OCI-M1 (cell line): Measurements from ENCODE around the gene LAMA2.

ENCODE experiments used
- DNase-seq: peaks from one replicate; lab custom pipeline; 2025; lab: John Stamatoyannopoulos, UW

The LAMA2 gene

DNA sequence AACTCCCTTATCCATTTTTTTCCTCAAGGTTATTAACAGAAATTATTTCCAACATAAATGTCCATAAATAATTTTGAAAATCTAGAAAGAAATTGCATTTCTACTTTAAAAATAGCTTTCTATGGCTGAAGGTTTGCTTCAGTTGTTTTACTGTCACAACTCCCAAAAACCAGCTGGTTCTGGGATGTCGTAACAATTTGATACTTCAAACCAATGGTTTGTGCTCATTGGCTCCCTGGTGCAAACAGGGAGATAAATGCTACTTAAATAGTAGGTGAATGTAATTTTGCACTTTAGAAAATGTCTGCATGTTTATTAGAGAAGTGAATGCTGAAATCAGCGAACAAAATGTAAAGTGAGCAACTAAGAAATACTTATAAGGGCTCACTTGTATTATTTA is 31.1 kb downstream of the LAMA2 start:
- no peak for DNase-seq

GRCh38 chr6:128918886-128919285 is 35.9 kb downstream of the LAMA2 start:
- no peak for DNase-seq

GRCh38 chr6:128919412-128920180 is 36.7 kb downstream of the LAMA2 start:
- DNase-seq, result no peak

DNA sequence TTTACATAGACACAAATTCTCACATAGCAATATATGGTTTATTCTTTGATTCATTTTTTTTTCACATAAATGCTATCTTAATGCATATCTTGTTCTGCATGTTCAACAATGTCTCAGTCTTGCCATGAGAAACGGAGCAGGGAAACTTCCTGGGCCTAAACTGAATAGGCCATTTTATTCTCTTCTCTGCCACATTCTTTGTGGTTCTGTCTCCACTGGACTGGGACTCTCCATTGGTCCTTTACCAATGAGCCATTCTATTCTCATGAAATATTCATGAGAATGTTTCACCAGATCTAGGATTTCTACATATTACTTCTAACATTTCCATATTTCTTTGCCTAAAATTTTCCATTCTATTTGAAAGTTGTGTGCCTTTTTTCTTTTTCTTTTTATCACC is 42.8 kb downstream of the LAMA2 start:
- no peak for DNase-seq

DNA sequence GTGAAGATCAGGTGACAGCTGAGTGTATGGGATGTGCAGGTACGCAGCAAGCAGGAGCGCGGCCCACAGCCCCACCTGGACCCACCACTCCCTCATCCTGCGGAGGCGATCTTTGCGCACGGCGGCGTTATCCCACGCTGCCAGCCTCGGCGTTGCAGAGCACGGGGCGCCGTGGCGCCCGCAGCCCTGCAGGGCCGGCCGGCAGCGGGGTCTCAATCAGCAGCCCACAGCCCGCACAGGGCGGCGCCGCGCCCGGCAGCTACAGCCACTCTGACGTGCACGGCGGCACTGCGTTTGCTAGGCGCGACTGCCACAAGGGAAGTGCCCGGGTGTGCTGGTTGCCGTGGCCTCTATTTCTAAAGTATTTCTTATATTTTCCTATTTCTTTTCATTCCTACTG is 46.9 kb downstream of the LAMA2 start:
- no peak for DNase-seq

DNA sequence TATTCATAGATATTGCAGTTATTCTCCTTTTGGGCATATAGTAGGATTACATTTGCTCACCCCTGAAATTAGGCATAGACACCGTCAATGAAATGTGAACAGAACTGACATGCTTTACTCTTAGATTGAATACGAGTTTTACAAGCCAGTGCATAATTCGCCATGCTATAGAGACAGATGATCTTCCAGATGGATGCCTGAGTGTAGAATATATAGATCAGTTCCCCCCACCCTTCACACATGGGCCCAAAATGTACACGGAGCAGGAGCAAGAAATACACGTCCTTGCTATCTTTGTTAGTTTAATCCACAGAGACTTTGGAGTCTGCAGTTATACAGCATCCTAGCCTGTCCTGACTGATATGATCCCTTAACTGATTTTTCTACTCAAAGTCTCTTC is 47.4 kb downstream of the LAMA2 start:
- DNase-seq, result no peak

DNA sequence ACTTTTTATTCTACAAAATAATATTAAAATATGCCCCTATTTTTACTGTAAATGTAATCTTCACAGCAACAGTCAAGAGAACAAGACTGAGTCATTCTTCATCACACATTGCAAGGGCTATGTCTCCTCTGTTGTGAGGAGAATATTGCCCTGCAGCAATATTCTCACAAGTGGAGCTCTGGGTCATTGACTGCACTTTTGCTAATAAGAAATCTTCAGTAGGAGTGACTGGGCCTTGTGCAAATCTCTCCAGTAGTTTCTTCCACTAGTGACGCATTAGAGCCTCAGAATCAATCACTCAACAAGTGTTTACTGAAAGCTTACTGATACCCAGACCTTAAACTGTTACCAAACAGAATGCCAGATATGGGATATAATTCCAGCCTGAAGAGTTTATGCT is 49.1 kb downstream of the LAMA2 start:
- DNase-seq, result no peak

GRCh38 chr6:128950864-128951263 is 67.9 kb downstream of the LAMA2 start:
- DNase-seq, result no peak

DNA sequence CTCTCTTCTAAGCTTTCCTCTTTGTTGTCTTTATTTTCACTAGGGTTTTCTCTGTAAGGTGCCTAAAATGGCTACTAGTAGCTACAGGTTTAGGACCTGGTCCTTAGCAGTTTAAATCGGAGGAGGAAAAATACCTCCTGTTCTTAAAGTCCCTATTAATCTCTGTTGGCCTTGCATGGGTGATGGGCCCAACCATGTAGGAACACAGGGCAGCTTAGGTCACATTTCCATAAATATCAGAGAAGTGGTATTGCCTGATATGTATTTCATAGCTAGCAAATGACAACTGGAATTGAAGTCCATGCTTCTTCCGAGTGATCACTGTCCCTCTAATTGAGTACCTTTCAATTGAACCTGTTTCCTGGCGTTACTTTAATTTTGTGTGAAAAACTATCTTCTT is 70.0 kb downstream of the LAMA2 start:
- DNase-seq, result no peak

DNA sequence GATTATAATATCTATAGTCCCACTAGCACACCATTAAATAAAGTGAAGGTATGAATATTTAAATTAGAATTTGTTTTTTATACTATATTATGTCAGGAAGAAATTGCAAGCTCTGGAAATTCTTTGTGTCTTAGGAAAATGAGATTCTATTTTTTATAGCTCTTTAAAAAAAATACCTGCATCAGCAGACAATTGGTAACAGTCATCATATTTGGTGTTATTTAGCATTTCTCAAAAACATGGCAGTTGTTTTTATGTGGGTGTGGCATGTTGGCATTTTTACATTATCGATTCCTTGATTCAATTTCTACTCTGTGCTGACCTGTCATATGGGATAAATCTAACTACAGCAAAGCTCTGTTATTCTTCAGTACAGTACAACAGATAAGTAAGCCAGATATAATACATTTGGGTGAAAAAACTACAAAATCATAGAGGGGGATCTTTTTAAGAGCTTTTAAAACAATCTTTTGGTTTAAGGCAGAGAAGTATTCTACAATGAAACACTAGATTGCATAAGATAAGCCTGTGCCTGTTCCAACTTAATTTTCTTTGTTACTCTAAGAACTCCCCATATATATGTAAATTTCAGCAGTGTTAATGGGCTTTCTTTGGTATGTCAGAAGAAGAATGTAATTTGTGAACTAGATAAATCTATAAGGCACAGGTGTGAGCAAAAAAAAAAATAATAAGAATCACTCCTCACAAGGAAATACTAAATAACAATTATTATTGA is 71.5 kb downstream of the LAMA2 start:
- DNase-seq, result no peak

- no peak for DNase-seq
Measured at GRCh38 chr6:128963561-128963960, 80.6 kb downstream of the LAMA2 start.

GRCh38 chr6:128964233-128964755 is 81.4 kb downstream of the LAMA2 start:
- DNase-seq, result no peak

DNA sequence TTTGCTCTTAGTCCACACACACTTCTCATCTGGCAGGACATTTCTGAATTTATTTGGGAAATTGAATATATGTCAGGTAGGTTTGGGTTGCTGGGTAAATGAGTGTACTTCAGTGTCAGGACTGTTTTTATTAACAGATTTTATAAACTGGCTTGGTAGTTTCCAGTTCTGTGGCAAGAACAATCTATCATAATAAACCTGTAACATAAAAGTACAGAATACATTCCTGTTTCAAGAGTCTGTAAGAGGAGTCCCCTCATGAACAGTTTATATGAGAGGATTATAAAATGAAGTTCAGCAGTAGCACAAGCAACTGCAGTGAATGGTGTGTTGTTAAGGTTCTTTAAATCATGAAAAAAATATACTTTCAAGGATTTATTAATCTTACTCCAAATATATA is 81.8 kb downstream of the LAMA2 start:
- no peak for DNase-seq

- no peak for DNase-seq
Measured at GRCh38 chr6:128966934-128967333, 84.0 kb downstream of the LAMA2 start.

DNA sequence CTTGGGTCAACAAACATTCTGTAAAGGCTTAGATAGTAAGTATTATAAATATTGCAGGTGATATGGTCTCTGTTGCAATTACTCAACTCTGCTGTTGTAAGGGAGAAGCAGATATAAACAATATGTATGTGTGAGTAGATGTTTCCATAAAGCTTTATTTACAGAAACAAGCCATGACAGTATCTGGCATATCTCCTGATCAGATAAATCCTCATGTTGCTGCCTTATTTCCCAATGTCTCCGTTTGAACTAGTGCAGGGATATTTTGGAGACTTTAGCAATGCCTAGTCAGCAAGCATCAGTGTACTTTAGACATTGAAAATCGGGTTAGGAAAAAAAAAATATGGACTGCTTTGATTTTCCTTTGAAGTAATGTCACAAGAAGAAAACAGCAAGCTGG is 96.1 kb downstream of the LAMA2 start:
- DNase-seq, result no peak

- no peak for DNase-seq
Measured at GRCh38 chr6:128981716-128982115, 98.8 kb downstream of the LAMA2 start.

GRCh38 chr6:128990360-128990759 is 107.4 kb downstream of the LAMA2 start:
- no peak for DNase-seq

DNA sequence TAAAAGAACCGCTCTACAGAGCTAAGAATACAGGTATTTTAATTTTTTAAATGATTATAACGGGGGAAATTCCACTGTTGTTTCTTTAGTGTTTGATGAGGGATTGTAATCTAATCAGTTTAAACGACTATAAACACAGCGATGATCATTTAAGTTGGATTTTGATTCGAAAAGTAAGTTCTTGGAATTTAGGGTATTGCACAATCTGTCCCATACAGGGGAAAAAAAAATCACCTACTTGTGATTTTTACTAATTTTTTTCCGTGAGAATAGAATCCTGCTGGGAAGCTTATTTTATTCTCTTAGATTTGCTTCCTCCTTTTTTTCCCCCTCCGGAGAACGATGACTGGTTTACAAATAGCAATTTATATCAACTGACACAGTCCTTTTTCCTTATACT is 108.0 kb downstream of the LAMA2 start:
- no peak for DNase-seq

DNA sequence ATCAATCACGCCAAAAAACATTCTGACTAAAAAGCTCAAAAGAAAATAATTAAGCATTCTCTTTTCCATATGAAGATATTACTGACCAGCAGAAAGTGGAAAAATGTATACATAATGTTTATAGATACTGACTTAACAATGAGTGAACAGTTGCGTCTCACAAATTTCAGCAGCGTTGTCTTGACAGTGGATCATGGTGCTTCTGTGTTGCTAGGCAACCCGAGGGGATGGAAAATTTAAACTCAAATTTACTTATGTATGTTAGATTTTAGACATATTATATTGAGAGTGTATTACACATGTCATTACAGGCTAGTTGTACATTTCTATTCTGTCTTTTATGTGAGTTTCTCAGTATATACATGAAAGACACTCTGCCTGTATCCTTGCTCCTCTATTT is 110.2 kb downstream of the LAMA2 start:
- no peak for DNase-seq

- no peak for DNase-seq
Measured at GRCh38 chr6:128997880-128998279, 114.9 kb downstream of the LAMA2 start.

- DNase-seq, result no peak
Measured at GRCh38 chr6:129006724-129007514, 124.0 kb downstream of the LAMA2 start.

DNA sequence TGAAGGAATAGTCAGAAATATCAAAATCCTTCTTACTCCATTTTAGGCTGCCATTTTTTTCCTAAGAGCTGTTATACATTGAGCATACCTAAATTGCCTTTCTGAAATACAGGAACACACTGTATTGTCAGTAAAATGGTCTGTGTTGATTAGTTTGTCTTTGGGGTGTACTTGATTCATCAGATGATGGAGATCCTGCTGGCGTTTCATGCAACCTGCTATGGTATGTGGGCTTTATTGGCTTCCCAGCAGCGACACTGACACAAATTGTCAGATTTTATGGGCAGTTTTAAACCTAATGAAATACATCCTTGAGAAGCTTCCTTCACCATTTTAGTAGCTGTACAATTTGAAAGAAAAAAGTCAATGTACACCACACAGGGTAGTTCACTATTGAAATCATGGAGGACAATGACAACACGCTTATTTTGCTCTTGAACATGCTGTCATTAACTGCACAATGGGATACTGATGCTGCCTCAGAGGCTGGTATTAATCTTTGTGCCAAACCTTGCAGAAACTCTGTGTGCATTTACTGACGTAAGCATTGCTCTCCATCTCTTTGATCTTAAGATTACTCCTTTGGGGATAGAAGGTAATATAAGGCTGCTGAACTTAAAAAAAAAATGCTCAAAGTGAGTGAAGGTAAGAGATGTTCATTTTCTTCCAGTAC is 124.9 kb downstream of the LAMA2 start:
- no peak for DNase-seq
